Spinal cord (tissue), 10 donors: ENCODE measurements around the gene MGME1. TPM values are rescaled to one million over a fixed set of nuclear protein-coding genes. Genes with fewer than 3 reads are reported as not detected.

ENCODE experiments used
- DNase-seq, 6 donors: peaks; one replicate each; pipeline versions ENCODE4 v3.0.0 to v3.0.0-alpha.2; 2013 to 2015; ENCODE audit warnings: low spot score in 6 of 6, low read depth in 4 of 6
- H3K27ac ChIP-seq: one replicate; pipeline ENCODE4 v1.5.1; 2013; ENCODE audit warnings: low read depth, low read length, control low read depth
- H3K27me3 ChIP-seq: one replicate; pipeline ENCODE4 v1.6.1; 2013; ENCODE audit warnings: low read length; ENCODE audit not compliant: control insufficient read depth, insufficient read depth
- H3K36me3 ChIP-seq: one replicate; pipeline ENCODE4 v1.6.1; 2013; ENCODE audit warnings: low read length; ENCODE audit not compliant: control insufficient read depth, insufficient read depth
- H3K4me1 ChIP-seq: one replicate; pipeline ENCODE4 v1.6.1; 2013; ENCODE audit warnings: low read length; ENCODE audit not compliant: control insufficient read depth, insufficient read depth
- H3K4me3 ChIP-seq: one replicate; pipeline ENCODE4 v1.5.1; 2013; ENCODE audit warnings: low read depth, low read length, control low read depth
- H3K9me3 ChIP-seq: one replicate; pipeline ENCODE4 v1.6.1; 2013; ENCODE audit warnings: low read length; ENCODE audit not compliant: control insufficient read depth, insufficient read depth
- WGBS: methylation state at CpG from one replicate; pipeline ENCODE4 v1.1.5; 2013; ENCODE audit warnings: missing lambda C conversion rate; ENCODE audit not compliant: insufficient coverage; 5-methylcytosine and 5-hydroxymethylcytosine counted together
- polyA plus RNA-seq, 2 donors: library from polyadenylated mRNA; unstranded; fragments of 120-200 nt; gene quantifications; one replicate each; pipeline ENCODE4 v1.2.1, GENCODE V29; 2013; ENCODE audit not compliant: insufficient read length in 2 of 2
- total RNA-seq, 2 donors: library from RNA; depleted of rRNA in 1 of 2; stranded (reverse); fragments of 120-200 nt in 1 of 2; fragments of >200 nt in 1 of 2; gene quantifications; one replicate each; pipeline versions ENCODE4 v1.2.3 to v1.2.4, GENCODE V29; 2013 to 2014
- donor health status: healthy.

Gene MGME1
- total and polyA plus RNA-seq, 4 donors: 14.3 to 23.1 (median 17.5) TPM

DNA sequence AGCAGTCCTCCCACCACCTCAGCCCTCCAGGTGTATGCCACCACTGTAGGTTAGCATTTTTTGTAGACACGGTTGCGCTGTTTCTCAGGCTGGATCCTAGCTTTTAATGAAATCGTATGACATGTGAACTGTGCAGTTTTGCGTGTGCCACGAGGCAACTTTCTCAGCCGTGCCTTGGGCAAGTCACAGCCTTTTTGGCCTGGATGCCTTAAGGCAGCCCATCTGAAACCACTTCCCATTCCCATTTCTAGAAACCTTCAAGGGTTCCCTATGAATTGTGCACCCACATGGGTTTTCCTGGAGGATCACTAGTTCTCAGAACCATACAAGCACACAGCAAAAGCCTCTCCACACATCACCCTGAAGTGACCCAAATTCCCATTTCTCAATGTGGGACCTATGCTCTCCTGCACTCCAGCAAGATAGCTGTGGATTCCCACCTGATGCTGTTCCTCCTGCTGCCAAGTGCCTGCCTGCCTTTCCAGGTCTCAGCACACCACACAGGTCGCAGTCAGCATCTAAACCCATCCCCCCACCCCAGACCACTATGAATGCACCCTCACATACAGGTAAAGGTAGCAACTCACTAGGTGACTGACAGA is 29.1 kb upstream of the MGME1 start:
- no peaks in the 10 kb centered on the region for H3K27me3 ChIP-seq
- no peaks in the 10 kb centered on the region for H3K9me3 ChIP-seq
- DNase-seq: no peak
- peaks cover 25% of the 10 kb centered on the region for H3K36me3 ChIP-seq
- H3K27ac ChIP-seq: no peak overlapping the region
- H3K4me3 ChIP-seq: no peak overlapping the region
- H3K4me1 ChIP-seq: peaks cover 30% of the 10 kb centered on the region
- 84% methylated on average over 6 of the region's 7 CpGs for WGBS

DNA sequence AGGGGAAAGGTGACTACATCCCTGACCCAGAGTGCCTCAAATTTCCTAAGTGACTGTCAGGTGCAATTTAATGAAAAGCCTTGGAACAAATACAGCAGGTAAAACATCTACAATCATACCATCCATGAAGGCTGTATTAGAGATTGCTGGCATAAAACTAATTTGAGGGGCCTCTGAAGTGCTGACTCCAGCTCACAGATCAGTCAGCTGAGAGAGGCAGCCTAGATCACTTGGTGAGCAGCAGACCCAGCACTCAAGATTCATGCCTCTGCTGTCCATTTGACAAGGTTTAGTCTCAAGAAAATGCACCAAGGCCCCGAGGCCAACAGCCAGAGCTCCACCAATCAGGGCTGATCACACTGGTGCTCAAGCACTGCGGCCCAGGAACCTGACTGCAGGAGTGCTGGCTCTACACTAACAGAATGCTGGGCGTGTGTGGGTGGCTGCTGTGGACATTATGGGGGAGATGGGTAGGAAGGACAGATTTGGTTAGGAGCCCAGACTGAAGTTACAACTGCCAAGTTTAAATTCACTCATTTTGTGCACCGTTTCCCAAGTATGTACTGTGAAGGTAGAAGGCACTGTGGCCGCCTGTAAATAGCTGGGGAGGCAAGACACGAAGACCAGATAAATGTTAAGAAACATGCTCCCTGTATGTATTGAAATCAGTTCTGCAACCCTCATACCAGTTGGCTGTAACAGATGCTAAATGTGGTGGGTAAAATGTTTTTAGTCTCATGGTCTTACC is 28.4 kb upstream of the MGME1 start:
- Histone ChIP-seq H3K27ac (no peak overlapping the region), H3K36me3 (peaks cover 25% of the 10 kb centered on the region), H3K9me3 (no peaks in the 10 kb centered on the region), H3K4me1 (peaks cover 30% of the 10 kb centered on the region), H3K27me3 (no peaks in the 10 kb centered on the region), H3K4me3 (no peak overlapping the region)
- DNase-seq: peak in 1 of 6 donors; percentile 5
- 57% methylated on average over 3 of the region's 6 CpGs for WGBS

DNA sequence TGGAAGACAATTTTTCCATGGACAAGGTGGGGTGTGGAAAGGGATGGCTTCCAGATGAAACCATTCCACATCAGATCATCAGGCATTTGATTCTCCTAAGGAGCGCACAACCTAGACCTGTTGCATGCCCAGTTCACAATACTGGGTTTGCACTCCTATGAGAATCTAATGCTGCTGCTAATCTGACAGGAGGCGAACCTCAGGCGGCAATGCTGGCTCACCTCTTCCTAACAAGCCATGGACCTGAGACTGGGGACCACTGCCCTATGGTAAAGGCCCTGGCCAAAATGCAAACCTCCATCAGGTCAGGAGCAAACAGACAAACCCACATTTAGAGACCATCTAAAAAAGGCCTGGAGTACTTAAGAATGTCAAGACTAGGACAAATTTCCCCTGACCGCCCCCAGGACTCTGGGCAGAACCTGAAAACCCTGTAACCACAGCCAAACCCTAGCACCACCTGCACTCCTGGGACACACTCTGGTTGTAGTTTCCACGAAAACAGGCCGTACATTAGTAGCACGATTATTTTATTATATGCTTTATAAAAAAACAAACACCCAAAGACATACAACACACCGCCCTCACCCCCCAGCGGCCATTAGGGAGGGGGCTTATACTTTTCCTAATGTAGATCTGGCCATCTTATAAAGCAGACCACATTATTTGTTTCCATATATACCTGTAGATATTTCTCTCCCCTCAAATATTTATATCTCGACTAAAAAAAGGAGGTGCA is 27.6 kb upstream of the MGME1 start:
- no peak overlapping the region for H3K27ac ChIP-seq
- peaks cover 26% of the 10 kb centered on the region for H3K4me1 ChIP-seq
- no peak overlapping the region for H3K4me3 ChIP-seq
- WGBS: 93% methylated on average over 3 of the region's 10 CpGs
- H3K27me3 ChIP-seq: no peaks in the 10 kb centered on the region
- no peaks in the 10 kb centered on the region for H3K9me3 ChIP-seq
- H3K36me3 ChIP-seq: peaks cover 27% of the 10 kb centered on the region
- DNase-seq: no peak

DNA sequence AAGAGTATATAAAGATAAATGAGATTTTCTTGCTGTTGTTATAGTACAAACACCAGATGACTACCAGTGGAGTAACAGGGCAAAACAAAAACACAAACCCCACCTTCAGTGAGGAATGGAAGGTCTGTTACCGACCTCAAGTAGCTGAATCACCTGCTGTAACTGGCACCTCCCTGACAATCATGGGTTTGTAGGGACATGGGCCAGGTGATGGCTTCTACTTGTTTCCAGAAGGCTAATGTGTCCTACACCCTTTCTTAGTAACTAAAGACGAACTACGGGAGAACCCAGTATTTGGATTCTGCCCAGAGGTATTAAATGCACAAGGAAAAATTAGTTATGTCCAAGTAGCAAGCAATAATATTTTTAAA is 27.0 kb upstream of the MGME1 start:
- Histone ChIP-seq H3K4me1 (peaks cover 22% of the 10 kb centered on the region), H3K36me3 (peaks cover 30% of the 10 kb centered on the region), H3K27ac (no peak overlapping the region), H3K27me3 (no peaks in the 10 kb centered on the region), H3K9me3 (no peaks in the 10 kb centered on the region), H3K4me3 (no peak overlapping the region)
- no peak for DNase-seq
- no CpG with 5 or more reads among the region's 3 CpGs for WGBS

DNA sequence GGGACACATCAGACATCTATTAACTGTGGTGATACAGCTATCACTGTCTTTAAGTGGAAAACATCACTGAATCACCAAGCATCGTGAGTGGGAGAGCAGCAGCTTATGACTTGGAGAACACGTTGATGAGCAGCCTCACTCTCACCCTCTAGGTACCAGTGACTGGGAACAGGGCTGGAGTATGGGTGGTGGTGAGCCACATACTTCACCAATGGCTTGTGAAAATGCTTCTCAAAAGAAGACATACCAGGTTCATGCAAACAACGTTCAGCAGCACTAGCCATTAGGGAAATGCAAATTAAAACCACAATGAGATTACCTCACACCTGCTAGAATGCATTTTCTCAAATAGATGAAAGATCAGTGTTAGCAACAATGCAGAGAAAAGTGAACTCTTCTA is 25.5 kb upstream of the MGME1 start:
- Histone ChIP-seq H3K36me3 (peaks cover 30% of the 10 kb centered on the region), H3K27me3 (no peaks in the 10 kb centered on the region), H3K9me3 (no peaks in the 10 kb centered on the region), H3K27ac (no peak overlapping the region), H3K4me1 (peaks cover 11% of the 10 kb centered on the region), H3K4me3 (no peak overlapping the region)
- no CpG with 5 or more reads among the region's 3 CpGs for WGBS
- no peak for DNase-seq

DNA sequence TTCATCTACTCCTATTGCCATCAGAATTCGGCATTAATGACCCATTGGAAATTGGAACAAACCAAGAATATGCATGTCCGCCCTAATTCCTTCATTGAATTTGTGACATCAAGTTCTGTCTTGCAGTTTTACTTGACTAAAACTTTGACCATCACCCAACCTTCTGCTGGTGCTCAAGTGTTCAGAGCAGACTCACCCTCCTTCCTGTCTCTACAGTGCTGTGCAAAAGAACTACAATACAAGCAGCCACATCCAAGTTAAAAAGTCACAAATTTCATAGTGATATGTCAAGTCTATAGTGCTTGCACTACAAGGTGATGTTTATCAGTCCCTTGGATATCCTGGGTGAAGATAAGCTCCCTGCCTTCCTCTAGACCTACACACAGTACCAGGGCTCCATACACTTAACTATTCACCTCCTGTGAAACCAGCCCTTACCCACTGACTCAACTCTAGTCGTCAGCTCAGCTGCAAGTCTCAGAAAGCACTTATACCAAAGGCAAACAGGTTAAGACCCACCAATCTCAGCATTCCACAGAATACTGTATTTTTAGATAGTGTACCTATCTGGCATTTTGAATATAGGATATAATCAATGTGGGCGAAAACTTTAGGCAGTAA is 23.9 kb upstream of the MGME1 start:
- Histone ChIP-seq H3K4me3 (no peak overlapping the region), H3K27ac (no peak overlapping the region), H3K36me3 (peaks cover 27% of the 10 kb centered on the region), H3K9me3 (no peaks in the 10 kb centered on the region), H3K4me1 (no peaks in the 10 kb centered on the region), H3K27me3 (no peaks in the 10 kb centered on the region)
- 100% methylated on average over 2 of the region's 4 CpGs for WGBS
- no peak for DNase-seq

DNA sequence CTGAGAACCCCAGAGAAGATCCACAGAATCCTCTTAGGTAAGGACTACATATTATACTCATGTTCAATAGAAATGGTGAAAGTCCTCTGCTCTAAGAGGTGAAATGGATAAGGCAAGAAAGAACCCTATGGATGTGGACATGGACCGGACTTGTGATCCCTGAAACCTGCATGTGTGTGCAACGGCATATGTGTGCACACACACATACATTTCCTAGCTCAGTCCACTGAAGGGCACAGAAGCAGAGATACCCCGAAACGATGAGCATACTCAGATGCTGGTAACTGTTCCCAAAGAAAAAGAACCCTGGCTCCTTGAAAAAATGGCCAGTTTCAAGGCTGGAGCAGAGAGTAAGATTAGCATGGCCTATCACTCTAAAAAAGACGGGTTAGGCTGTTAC is 22.8 kb upstream of the MGME1 start:
- DNase-seq: no peak
- H3K27me3 ChIP-seq: no peaks in the 10 kb centered on the region
- H3K4me3 ChIP-seq: no peak overlapping the region
- no peak overlapping the region for H3K27ac ChIP-seq
- H3K9me3 ChIP-seq: no peaks in the 10 kb centered on the region
- no peaks in the 10 kb centered on the region for H3K4me1 ChIP-seq
- 100% methylated on average over 2 of the region's 5 CpGs for WGBS
- H3K36me3 ChIP-seq: peaks cover 23% of the 10 kb centered on the region

DNA sequence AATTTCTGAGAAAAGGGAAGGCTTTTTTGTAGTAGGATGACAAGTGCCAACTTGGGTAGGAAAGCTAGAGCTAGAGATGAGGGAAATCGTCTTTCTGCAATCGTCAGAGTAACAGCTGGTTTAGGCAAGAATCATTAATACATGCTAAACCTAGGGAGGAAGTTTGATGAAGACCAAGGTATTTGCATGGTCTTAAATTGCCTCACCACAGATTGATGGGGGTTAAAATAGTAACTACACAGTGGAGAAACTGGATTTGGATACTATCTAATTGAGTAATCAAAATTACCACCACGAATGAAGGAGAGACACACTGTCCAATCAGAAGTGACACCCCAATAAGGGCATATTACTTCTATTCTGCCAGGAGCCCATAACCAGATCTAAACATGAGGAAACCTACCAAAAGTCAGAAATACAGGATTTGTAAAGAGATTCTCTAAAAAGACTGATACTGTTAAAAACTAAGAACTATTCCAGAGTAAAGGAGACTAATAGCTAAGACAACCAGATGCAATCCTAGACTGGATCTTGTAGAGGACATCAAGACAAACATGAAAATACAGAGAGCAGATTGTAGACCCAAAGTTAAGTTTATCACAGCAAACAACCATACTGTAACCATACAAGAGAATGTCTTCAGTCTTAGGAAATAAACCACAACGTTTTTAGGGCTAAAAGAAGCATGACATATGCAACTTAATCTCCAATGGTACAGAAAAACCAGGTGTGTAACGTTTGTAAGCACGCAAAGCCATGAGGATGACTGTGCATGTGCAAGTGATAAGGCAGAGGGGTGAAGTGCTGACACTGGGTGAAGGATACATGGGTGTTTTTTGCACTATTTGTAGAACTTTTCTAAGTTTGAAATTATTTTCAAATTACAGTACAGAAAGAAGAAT is 22.0 kb upstream of the MGME1 start:
- H3K27me3 ChIP-seq: no peaks in the 10 kb centered on the region
- no peak for DNase-seq
- H3K9me3 ChIP-seq: no peaks in the 10 kb centered on the region
- no peak overlapping the region for H3K4me3 ChIP-seq
- 90% methylated on average over 3 of the region's 6 CpGs for WGBS
- H3K27ac ChIP-seq: no peak overlapping the region
- no peaks in the 10 kb centered on the region for H3K4me1 ChIP-seq
- H3K36me3 ChIP-seq: peaks cover 20% of the 10 kb centered on the region

DNA sequence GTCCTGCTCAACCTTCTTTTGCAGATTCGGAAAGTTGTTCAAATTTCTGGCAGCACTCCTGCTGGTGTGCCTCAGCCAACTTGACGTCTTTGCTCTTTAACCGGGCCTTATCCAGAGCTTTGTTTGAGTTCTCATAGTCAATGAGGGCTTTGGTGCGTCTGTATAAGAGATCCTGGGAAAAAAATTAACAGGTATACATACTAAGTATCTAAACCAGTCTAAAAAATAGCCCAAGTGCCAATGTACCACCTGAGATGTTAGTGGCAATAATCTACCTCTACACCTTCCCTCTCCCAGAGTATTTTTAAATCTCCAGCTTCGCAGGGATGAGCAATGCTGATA is 21.4 kb upstream of the MGME1 start:
- peaks cover 19% of the 10 kb centered on the region for H3K36me3 ChIP-seq
- WGBS: 97% methylated on average over 3 of the region's 5 CpGs
- no peaks in the 10 kb centered on the region for H3K9me3 ChIP-seq
- DNase-seq: no peak
- H3K27me3 ChIP-seq: no peaks in the 10 kb centered on the region
- H3K27ac ChIP-seq: no peak overlapping the region
- H3K4me1 ChIP-seq: no peaks in the 10 kb centered on the region
- H3K4me3 ChIP-seq: no peak overlapping the region
